Transverse colon (tissue), 3 donors: ENCODE data around the gene SERTAD1.

ENCODE experiments used
- CTCF ChIP-seq, 5 experiments: fragments of 200-600 bp in 3 of 5; fragments of 450-650 bp in 2 of 5; sonication (generic) in 3 of 5; IDR thresholded peaks; 1 replicate in 2 of 5; 2 replicates in 3 of 5; pipeline ENCODE4 v1.5.1; 2016 to 2017; ENCODE audit warnings: antibody characterized with exemption in 5 of 5, inconsistent platforms in 3 of 5, mild to moderate bottlenecking in 2 of 5, moderate library complexity in 1 of 5
- POLR2A ChIP-seq: fragments of 450-650 bp; IDR thresholded peaks from one replicate; pipeline ENCODE4 v1.6.1; 2016; ENCODE audit warnings: antibody characterized with exemption, mild to moderate bottlenecking, moderate library complexity

- TF ChIP-seq CTCF (IDR thresholded peaks at IDR 0.05) (no peak), POLR2A (no peak)
Observed at GRCh38 chr19:40474737-40475136, 48.9 kb upstream of the SERTAD1 start.
